CD4-positive, alpha-beta T cell treated with Interleukin-17A for 4 hours (primary cell): Measurements from ENCODE around the gene MRPL51.
A peak's percentile ranks its signal among the peaks of the same experiment; 100 is the strongest.

ENCODE experiments used
- DNase-seq: peaks from one replicate; pipeline ENCODE4 v3.0.0-alpha.2; 2020; ENCODE audit warnings: mixed read lengths

MRPL51 gene

GRCh38 chr12:6492838-6493496, at the start of gene MRPL51:
Gene MRPL51 (minus strand): TSS chr12:6493262. CDS start chr12:6493136, 126 bp downstream.
- peak; percentile 98 for DNase-seq

- peak; percentile 12 for DNase-seq
Observed at GRCh38 chr12:6542209-6543009, 49.3 kb upstream of the MRPL51 start.

- DNase-seq = no peak
Observed at GRCh38 chr12:6541371-6542165, 48.5 kb upstream of the MRPL51 start.

DNA sequence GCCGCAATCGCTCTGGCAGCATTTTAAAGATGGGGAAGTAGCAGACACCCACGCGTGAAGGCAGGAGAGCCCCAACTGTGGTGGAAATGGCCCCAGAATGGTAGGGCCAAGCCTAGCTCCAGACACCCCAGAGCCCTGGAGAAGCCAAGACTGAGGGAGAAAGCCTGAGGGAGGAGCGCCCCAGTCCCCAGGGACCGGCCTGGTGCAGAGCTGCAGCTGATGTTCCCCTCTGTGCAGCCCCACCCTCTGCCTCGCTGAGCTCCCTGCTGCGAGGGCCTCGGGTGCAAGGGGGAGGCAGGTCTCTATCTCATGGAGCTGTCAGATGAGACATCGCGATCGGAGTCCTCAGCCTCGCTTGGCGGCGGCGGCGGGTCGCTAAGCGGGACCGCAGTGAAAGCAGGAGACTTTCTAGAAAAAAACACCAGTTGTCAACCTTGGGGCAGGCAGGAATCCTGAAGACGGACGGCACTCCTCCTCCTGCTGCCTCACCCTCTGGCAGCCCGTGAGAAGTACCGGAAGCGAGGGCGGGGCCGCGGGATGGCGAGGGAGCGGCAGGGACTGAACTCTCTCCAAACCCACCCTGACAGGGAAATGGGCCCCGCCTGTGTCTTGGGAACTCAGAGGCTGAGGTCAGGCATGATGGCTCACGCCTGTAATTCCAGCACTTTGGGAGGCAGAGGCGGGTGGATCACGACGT, 47.3 kb upstream of the MRPL51 start:
- DNase-seq = peak; percentile 69

DNA sequence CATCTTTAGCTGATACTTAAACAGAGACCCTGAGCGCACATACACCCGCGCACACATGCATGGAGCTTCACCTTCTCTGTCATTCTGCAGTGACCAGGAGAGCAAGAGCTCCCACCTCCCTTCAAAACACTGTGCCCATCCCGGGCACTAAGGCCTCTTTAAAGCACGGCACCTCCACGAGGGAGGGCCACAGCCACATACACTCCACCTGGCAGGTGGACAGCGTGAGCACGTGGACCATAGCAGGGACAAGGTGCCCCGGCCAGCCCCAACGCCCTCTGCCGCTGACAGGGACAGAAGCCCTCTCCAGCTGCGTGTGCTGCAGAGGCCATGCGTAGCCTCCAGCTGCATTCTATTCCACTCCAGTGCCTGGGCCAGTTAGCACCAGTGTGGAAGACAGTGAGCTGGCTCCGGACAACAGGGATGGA, 46.7 kb upstream of the MRPL51 start:
- DNase-seq = no peak

GRCh38 chr12:6539314-6539682, 46.2 kb upstream of the MRPL51 start:
- no peak for DNase-seq

- DNase-seq = no peak
Observed at GRCh38 chr12:6538420-6539313, 45.6 kb upstream of the MRPL51 start.

DNA sequence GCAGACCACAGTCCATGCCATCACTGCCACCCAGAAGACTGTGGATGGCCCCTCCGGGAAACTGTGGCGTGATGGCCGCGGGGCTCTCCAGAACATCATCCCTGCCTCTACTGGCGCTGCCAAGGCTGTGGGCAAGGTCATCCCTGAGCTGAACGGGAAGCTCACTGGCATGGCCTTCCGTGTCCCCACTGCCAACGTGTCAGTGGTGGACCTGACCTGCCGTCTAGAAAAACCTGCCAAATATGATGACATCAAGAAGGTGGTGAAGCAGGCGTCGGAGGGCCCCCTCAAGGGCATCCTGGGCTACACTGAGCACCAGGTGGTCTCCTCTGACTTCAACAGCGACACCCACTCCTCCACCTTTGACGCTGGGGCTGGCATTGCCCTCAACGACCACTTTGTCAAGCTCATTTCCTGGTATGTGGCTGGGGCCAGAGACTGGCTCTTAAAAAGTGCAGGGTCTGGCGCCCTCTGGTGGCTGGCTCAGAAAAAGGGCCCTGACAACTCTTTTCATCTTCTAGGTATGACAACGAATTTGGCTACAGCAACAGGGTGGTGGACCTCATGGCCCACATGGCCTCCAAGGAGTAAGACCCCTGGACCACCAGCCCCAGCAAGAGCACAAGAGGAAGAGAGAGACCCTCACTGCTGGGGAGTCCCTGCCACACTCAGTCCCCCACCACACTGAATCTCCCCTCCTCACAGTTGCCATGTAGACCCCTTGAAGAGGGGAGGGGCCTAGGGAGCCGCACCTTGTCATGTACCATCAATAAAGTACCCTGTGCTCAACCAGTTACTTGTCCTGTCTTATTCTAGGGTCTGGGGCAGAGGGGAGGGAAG, 44.7 kb upstream of the MRPL51 start:
- DNase-seq = peak; percentile 92

- peak; percentile 30 for DNase-seq
Observed at GRCh38 chr12:6536894-6537579, 44.0 kb upstream of the MRPL51 start.

DNA sequence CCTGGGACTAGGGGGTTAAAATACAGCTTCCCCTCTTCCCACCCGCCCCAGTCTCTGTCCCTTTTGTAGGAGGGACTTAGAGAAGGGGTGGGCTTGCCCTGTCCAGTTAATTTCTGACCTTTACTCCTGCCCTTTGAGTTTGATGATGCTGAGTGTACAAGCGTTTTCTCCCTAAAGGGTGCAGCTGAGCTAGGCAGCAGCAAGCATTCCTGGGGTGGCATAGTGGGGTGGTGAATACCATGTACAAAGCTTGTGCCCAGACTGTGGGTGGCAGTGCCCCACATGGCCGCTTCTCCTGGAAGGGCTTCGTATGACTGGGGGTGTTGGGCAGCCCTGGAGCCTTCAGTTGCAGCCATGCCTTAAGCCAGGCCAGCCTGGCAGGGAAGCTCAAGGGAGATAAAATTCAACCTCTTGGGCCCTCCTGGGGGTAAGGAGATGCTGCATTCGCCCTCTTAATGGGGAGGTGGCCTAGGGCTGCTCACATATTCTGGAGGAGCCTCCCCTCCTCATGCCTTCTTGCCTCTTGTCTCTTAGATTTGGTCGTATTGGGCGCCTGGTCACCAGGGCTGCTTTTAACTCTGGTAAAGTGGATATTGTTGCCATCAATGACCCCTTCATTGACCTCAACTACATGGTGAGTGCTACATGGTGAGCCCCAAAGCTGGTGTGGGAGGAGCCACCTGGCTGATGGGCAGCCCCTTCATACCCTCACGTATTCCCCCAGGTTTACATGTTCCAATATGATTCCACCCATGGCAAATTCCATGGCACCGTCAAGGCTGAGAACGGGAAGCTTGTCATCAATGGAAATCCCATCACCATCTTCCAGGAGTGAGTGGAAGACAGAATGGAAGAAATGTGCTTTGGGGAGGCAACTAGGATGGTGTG, 43.1 kb upstream of the MRPL51 start:
- DNase-seq = peak; percentile 17

DNA sequence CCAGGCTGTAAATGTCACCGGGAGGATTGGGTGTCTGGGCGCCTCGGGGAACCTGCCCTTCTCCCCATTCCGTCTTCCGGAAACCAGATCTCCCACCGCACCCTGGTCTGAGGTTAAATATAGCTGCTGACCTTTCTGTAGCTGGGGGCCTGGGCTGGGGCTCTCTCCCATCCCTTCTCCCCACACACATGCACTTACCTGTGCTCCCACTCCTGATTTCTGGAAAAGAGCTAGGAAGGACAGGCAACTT, 42.6 kb upstream of the MRPL51 start:
- DNase-seq = no peak

- peak; percentile 84 for DNase-seq
Observed at GRCh38 chr12:6534945-6535696, 42.1 kb upstream of the MRPL51 start.

- DNase-seq = no peak
Observed at GRCh38 chr12:6534695-6534944, 41.6 kb upstream of the MRPL51 start.

- peak; percentile 89 for DNase-seq
Observed at GRCh38 chr12:6533923-6534694, 41.0 kb upstream of the MRPL51 start, which contains the start of gene GAPDH. Gene GAPDH (plus strand): TSS chr12:6534517. CDS start chr12:6534833, 316 bp downstream.

DNA sequence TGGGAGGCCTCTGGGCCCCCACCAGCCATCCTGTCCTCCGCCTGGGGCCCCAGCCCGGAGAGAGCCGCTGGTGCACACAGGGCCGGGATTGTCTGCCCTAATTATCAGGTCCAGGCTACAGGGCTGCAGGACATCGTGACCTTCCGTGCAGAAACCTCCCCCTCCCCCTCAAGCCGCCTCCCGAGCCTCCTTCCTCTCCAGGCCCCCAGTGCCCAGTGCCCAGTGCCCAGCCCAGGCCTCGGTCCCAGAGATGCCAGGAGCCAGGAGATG, 40.5 kb upstream of the MRPL51 start:
- no peak for DNase-seq

DNA sequence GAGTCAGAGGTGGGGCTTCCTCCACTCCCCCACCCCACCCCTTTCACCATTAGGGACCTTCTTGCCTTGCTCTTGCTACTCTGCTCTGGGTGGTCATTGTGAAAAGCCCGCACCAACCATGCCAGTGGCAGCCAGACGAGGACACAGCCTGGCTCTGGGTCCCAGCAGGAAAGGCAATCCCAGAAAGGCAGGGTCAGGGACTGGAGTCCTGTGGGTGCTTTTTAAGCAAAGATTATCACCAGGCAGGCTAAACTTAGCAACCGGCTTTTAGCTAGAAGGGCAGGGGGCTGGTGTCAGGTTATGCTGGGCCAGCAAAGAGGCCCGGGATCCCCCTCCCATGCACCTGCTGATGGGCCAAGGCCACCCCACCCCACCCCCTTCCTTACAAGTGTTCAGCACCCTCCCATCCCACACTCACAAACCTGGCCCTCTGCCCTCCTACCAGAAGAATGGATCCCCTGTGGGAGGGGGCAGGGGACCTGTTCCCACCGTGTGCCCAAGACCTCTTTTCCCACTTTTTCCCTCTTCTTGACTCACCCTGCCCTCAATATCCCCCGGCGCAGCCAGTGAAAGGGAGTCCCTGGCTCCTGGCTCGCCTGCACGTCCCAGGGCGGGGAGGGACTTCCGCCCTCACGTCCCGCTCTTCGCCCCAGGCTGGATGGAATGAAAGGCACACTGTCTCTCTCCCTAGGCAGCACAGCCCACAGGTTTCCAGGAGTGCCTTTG, 40.0 kb upstream of the MRPL51 start:
- peak; percentile 33 for DNase-seq

DNA sequence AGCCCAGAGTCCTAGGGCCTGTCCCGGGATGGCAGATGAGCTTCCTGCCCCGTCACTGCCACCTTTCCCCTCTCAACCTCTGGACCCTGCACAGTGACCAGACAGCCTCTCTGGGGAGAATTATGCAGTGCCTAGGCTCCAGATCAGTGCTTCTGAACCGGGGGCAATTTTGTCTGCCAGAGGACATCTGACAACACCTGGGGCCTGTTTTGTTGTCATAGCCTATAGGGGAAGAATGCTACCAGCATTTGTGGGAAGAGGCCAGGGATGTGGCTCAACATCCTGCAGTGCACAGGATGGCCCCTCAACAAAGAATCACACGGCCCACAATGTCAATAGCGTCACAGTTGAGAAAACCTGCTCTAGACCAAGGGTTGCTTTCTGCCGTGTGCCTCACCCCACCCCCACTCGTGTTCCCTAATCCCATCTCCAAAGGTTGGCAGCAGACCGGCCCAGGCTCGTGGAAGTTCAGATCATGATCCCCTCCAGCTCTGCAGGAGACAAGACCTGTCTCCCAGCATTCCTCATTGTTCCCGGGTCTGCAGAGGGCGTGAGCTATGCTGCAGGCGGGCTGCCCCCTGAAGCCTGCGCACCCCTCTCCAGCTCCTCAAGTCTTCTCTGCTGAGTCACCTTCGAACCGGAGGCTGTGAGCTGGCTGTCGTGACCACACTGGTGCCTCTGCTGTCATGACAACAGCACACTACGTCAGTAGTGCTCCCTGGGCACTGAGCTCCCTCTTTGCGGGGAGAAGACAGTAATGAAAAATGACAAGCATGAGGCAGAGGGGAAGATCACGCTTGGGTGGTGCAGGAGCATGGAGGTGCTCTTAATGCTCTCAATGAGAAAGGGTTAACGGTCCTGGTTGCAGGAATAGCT, 39.2 kb upstream of the MRPL51 start:
- DNase-seq = peak; percentile 86
